Fibroblast of pulmonary artery (primary cell): Measurements from ENCODE around the gene CDC42BPA.
"Not testable (repeated sequence)": the region's sequence is repeated elsewhere in the genome, so short reads cannot be mapped to it uniquely, and the experiment has no call there.

ENCODE experiments used
- DNase-seq: peaks from one replicate; pipeline ENCODE4 v3.0.0-alpha.2; 2010; ENCODE audit warnings: low read depth
- H3K4me3 ChIP-seq: replicated peaks from 2 replicates; pipeline ENCODE4 v1.5.1; 2011; ENCODE audit warnings: low read depth, mild to moderate bottlenecking, control low read depth, low read length, moderate library complexity
- CTCF ChIP-seq: IDR thresholded peaks from 2 replicates; pipeline ENCODE4 v1.5.1; 2011; ENCODE audit warnings: mild to moderate bottlenecking, control low read depth, low read length, inconsistent platforms; ENCODE audit errors: missing control alignments

The CDC42BPA gene

GRCh38 chr1:227120826-227121225, 197.5 kb downstream of the CDC42BPA start:
- no peak for TF ChIP-seq CTCF
- no peak overlapping the region for H3K4me3 ChIP-seq
- DNase-seq: no peak

GRCh38 chr1:227112538-227112937, 205.8 kb downstream of the CDC42BPA start:
- no peak for DNase-seq
- no peak for TF ChIP-seq CTCF

GRCh38 chr1:227111782-227112181, 206.5 kb downstream of the CDC42BPA start:
- DNase-seq: no peak
- no peak overlapping the region for H3K4me3 ChIP-seq
- no peak for TF ChIP-seq CTCF

More at GRCh38 chr1:227112538-227112937, 205.8 kb downstream of the CDC42BPA start:
- no peak overlapping the region for H3K4me3 ChIP-seq

- not testable (repeated sequence) for H3K4me3 ChIP-seq, DNase-seq
These were observed 213.0 kb downstream of the CDC42BPA start for GRCh38 chr1:227105291-227105690.

GRCh38 chr1:227102056-227102455, 216.2 kb downstream of the CDC42BPA start:
- H3K4me3 ChIP-seq: no peak overlapping the region
- no peak for DNase-seq
- no peak for TF ChIP-seq CTCF

GRCh38 chr1:227094249-227094966, 223.9 kb downstream of the CDC42BPA start:
- DNase-seq: no peak
- no peak for TF ChIP-seq CTCF
- H3K4me3 ChIP-seq: no peak overlapping the region

GRCh38 chr1:227093309-227093708, 225.0 kb downstream of the CDC42BPA start:
- DNase-seq: no peak
- no peak for TF ChIP-seq CTCF
- H3K4me3 ChIP-seq: no peak overlapping the region
